AG04450 (cell line): ENCODE results near the gene NUDT3. TPM values are rescaled to one million over a fixed set of nuclear protein-coding genes. Genes with fewer than 3 reads are reported as not detected.
"Not testable (repeated sequence)": the region's sequence is repeated elsewhere in the genome, so short reads cannot be mapped to it uniquely, and the experiment has no call there.

Experiments
- CTCF ChIA-PET: fragments of 300-600, 350-600 bp; formaldehyde crosslinking; extraction: SDS; loops from one replicate; lab custom pipeline; 2022; ENCODE audit warnings: antibody characterized with exemption, inconsistent platforms; lab: Charles Lee
- POLR2A ChIA-PET: fragments of 350-600 bp; formaldehyde crosslinking; extraction: SDS; loops from one replicate; lab custom pipeline; 2021; ENCODE audit warnings: antibody characterized with exemption, inconsistent platforms; lab: Yijun Ruan, JAX
- DNase-seq: peaks from one replicate; pipeline ENCODE4 v3.0.0-alpha.2; 2011; ENCODE audit warnings: low read depth, low spot score
- H3K27ac ChIP-seq: one replicate; pipeline ENCODE4 v1.5.1; 2012; ENCODE audit warnings: low read depth, low read length, control low read depth
- H3K27me3 ChIP-seq: one replicate; pipeline ENCODE4 v1.6.0; 2012; ENCODE audit warnings: low read length; ENCODE audit not compliant: control insufficient read depth, insufficient read depth
- H3K4me3 ChIP-seq: 2 replicates; pipeline ENCODE4 v1.5.1; 2011; ENCODE audit warnings: mild to moderate bottlenecking, low read depth, low read length, control low read depth
- H3K9me3 ChIP-seq: 2 replicates; pipeline ENCODE4 v1.5.1; 2012; ENCODE audit warnings: low read length; ENCODE audit not compliant: control insufficient read depth, insufficient read depth
- CTCF ChIP-seq: IDR thresholded peaks from 2 replicates; pipeline ENCODE4 v1.5.1; 2011; ENCODE audit warnings: low read depth, low read length, control low read depth, inconsistent platforms
- polyA plus RNA-seq: library from polyadenylated mRNA; depleted of rRNA; stranded (reverse); fragments of >200 nt; gene quantifications from 2 replicates; pipeline ENCODE4 v1.2.3, GENCODE V29; 2011

Gene NUDT3
- polyA plus RNA-seq, 1 experiment = 26.7 TPM

- no peaks in the 10 kb centered on the region for H3K9me3 ChIP-seq
- POLR2A ChIA-PET = no interaction called here
- no peak for TF ChIP-seq CTCF
- H3K4me3 ChIP-seq = no peak overlapping the region
- DNase-seq = no peak
- H3K27me3 ChIP-seq = no peaks in the 10 kb centered on the region
- CTCF ChIA-PET = interaction anchor here (0.7 to 0.9 kb wide), 2 partner anchors 34 to 76 kb away, joined by 3 to 4 read pairs; no protein-coding TSS in a partner anchor
- H3K27ac ChIP-seq = no peak overlapping the region
Observed at GRCh38 chr6:34325633-34326032, 66.8 kb downstream of the NUDT3 start.

GRCh38 chr6:34324738-34325444, 67.6 kb downstream of the NUDT3 start:
- H3K9me3 ChIP-seq = no peaks in the 10 kb centered on the region
- H3K4me3 ChIP-seq = no peak overlapping the region
- POLR2A ChIA-PET = interaction anchor here (0.7 kb wide), 1 partner anchor 49 kb away, joined by 4 read pairs; no protein-coding TSS in a partner anchor
- no peaks in the 10 kb centered on the region for H3K27me3 ChIP-seq
- TF ChIP-seq CTCF = no peak
- CTCF ChIA-PET = no interaction called here
- DNase-seq = no peak
- H3K27ac ChIP-seq = no peak overlapping the region

- not testable (repeated sequence) for H3K27me3 ChIP-seq, DNase-seq, H3K4me3 ChIP-seq, H3K9me3 ChIP-seq, H3K27ac ChIP-seq
- ChIA-PET CTCF (interaction anchor here (0.6 kb wide), 1 partner anchor 81 kb away, joined by 4 read pairs; no protein-coding TSS in a partner anchor), POLR2A (interaction anchor here (0.7 kb wide), 2 partner anchors 15 to 50 kb away, joined by 4 read pairs; no protein-coding TSS in a partner anchor)
Observed at GRCh38 chr6:34324221-34324620, 68.2 kb downstream of the NUDT3 start.

- no peaks in the 10 kb centered on the region for H3K9me3 ChIP-seq
- no peak overlapping the region for H3K4me3 ChIP-seq
- no peak for DNase-seq
- ChIA-PET POLR2A (no interaction called here), CTCF (no interaction called here)
- TF ChIP-seq CTCF = no peak
- no peaks in the 10 kb centered on the region for H3K27me3 ChIP-seq
- no peak overlapping the region for H3K27ac ChIP-seq
Observed at GRCh38 chr6:34323300-34323699, 69.2 kb downstream of the NUDT3 start.

GRCh38 chr6:34322732-34323131, 69.7 kb downstream of the NUDT3 start:
- POLR2A ChIA-PET = no interaction called here
- Histone ChIP-seq H3K27me3 (no peaks in the 10 kb centered on the region), H3K27ac (no peak overlapping the region), H3K9me3 (no peaks in the 10 kb centered on the region), H3K4me3 (no peak overlapping the region)
- DNase-seq = no peak
- CTCF ChIA-PET = no interaction called here
- TF ChIP-seq CTCF = no peak
